VCaP (cell line): ENCODE data around the gene ANGEL1.

Experiments
- H3K27ac ChIP-seq: fragments of 450-650 bp; 2 replicates; pipeline ENCODE4 v1.5.1; 2017
- CTCF ChIP-seq: fragments of 450-650 bp; conservative IDR thresholded peaks from 2 replicates; pipeline ENCODE4 v1.5.1; 2017; ENCODE audit warnings: mild to moderate bottlenecking, moderate library complexity

Gene ANGEL1

GRCh38 chr14:76812422-76813383, at the start of gene ANGEL1:
Gene ANGEL1 (minus strand): TSS chr14:76812882. CDS start chr14:76812827, 55 bp downstream.
- no peak for TF ChIP-seq CTCF
- H3K27ac ChIP-seq, result peak within 1 kb of the TSS; percentile 94

- no peak for TF ChIP-seq CTCF
- no peak overlapping the region for H3K27ac ChIP-seq
Measured at GRCh38 chr14:76861574-76862255, 49.0 kb upstream of the ANGEL1 start.

- no peak overlapping the region for H3K27ac ChIP-seq
- TF ChIP-seq CTCF, result no peak
Measured at GRCh38 chr14:76856769-76857168, 44.1 kb upstream of the ANGEL1 start.

- no peak for TF ChIP-seq CTCF
- H3K27ac ChIP-seq, result no peak overlapping the region
Measured at GRCh38 chr14:76855066-76855465, 42.4 kb upstream of the ANGEL1 start.

GRCh38 chr14:76848879-76849278, 36.2 kb upstream of the ANGEL1 start:
- no peak for TF ChIP-seq CTCF
- H3K27ac ChIP-seq, result no peak overlapping the region

- no peak overlapping the region for H3K27ac ChIP-seq
- no peak for TF ChIP-seq CTCF
Measured at GRCh38 chr14:76846331-76847047, 33.8 kb upstream of the ANGEL1 start.

GRCh38 chr14:76844223-76844622, 31.5 kb upstream of the ANGEL1 start:
- no peak overlapping the region for H3K27ac ChIP-seq
- no peak for TF ChIP-seq CTCF
